Rectal smooth muscle tissue (tissue), 1 donor: Measurements from ENCODE around the gene SIL1.

Experiments used
- H3K27ac ChIP-seq: one replicate; pipeline ENCODE4 v1.7.0; 2013; ENCODE audit warnings: low read depth, low read length, inconsistent platforms
- H3K27me3 ChIP-seq: one replicate; pipeline ENCODE4 v1.7.0; 2013; ENCODE audit warnings: low read length; ENCODE audit not compliant: control insufficient read depth, insufficient read depth
- H3K36me3 ChIP-seq: one replicate; pipeline ENCODE4 v1.7.0; 2013; ENCODE audit warnings: low read length; ENCODE audit not compliant: control insufficient read depth, insufficient read depth
- H3K4me1 ChIP-seq: one replicate; pipeline ENCODE4 v1.7.0; 2013; ENCODE audit warnings: low read length; ENCODE audit not compliant: control insufficient read depth, insufficient read depth
- H3K4me3 ChIP-seq: one replicate; pipeline ENCODE4 v1.7.0; 2013; ENCODE audit warnings: low read length
- H3K9ac ChIP-seq: one replicate; pipeline ENCODE4 v1.7.0; 2013; ENCODE audit warnings: low read length

The SIL1 gene

DNA sequence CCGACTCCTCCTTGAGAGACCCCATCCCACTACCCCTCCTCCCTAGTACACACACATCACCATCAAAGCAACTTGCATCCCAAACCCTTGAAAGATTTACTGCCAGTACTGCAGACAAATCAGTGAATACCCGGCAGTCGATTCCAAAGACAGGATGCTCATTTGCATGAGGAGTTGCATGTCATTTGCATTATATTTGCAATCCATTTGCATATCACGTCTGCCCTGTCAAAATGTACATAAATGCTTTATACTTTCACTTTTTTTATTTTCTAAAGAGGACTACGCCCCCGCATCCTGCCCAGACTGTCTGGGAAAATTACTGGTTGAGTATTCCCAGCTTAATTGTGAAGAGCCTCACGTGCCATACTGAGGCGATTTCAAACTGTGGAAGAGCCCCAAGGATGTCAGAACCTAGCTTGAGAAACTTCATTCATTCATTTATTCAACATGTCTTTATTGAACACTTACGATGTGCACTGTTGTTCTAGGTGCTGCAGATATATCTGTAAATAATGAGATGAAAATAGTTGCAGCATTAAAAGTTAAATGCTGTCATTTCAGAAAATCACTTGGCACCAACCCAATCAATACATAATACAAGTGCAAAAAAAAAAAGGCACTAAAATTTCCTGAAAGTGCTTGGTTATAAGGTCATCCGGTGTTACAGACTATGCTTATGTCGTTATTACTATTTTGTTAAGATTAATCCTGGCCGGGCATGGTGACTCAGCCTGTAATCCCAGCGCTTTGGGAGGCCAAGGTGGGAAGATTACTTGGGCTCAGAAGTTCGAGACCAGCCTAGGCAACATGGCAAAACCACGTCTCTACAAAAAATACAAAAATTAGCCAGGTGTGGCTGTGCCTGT is 17.2 kb upstream of the SIL1 start:
- H3K4me1 ChIP-seq = no peaks in the 10 kb centered on the region
- H3K9ac ChIP-seq = no peak overlapping the region
- H3K27me3 ChIP-seq = no peaks in the 10 kb centered on the region
- no peak overlapping the region for H3K27ac ChIP-seq
- H3K4me3 ChIP-seq = no peak overlapping the region
- no peaks in the 10 kb centered on the region for H3K36me3 ChIP-seq

DNA sequence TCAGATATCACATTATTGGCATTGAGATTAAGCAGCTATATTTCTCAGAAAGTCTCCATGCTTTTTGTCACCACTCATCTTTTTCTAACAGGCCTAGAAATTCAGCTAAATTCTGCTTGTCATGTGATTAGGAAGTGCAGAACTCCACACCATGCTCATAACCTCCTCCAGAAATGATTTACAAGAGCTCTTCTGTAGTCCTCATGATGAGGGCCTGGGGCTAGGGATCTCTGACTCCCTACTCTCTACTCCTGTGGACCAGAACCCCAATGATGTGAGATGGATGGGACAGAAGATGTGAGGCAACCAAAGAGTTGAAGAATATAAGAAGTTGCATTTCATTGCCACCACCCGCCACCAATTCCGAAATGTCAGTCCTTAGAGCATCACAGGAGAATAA is 16.5 kb upstream of the SIL1 start:
- Histone ChIP-seq H3K27ac (no peak overlapping the region), H3K36me3 (no peaks in the 10 kb centered on the region), H3K9ac (no peak overlapping the region), H3K4me3 (no peak overlapping the region), H3K27me3 (no peaks in the 10 kb centered on the region), H3K4me1 (no peaks in the 10 kb centered on the region)

DNA sequence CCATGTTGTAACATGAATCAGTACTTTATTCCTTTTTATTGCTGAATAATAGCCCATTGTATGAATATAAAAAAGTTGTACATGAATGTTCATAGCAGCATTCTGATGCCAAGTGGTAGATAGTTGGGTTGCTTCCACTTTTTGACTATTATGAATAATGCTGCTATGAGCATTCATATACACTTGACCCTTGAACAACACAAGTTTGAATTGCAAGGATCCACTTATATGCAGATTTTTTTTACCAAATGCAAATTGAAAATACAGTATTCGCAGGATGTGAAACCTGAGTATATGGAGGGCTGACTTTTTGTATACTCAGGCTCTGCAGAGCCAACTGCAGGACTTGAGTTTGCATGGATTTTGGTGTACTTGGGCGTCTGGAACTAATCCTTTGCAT is 14.7 kb upstream of the SIL1 start:
- no peak overlapping the region for H3K9ac ChIP-seq
- no peaks in the 10 kb centered on the region for H3K27me3 ChIP-seq
- no peak overlapping the region for H3K27ac ChIP-seq
- H3K4me3 ChIP-seq = no peak overlapping the region
- no peaks in the 10 kb centered on the region for H3K4me1 ChIP-seq
- no peaks in the 10 kb centered on the region for H3K36me3 ChIP-seq

DNA sequence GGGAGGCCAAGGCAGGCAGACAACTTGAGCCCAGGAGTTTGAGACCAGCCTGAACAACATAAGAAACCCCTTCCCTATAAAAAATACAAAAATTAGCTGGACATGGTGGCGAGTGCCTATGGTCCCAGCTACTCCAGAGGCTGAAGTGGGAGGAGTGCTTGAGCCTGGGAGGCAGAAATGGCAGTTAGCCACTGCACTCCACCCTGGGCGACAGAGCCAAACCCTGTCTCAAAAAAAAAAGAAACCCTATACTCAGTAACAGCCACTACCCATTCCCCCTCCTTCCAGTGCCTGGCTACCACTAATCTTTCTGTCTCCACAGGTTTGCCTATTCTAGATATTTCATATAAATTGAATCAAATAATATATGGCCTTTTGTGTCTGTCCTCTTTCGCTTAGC is 14.3 kb upstream of the SIL1 start:
- Histone ChIP-seq H3K9ac (no peak overlapping the region), H3K36me3 (no peaks in the 10 kb centered on the region), H3K4me1 (no peaks in the 10 kb centered on the region), H3K4me3 (no peak overlapping the region), H3K27ac (no peak overlapping the region), H3K27me3 (no peaks in the 10 kb centered on the region)

DNA sequence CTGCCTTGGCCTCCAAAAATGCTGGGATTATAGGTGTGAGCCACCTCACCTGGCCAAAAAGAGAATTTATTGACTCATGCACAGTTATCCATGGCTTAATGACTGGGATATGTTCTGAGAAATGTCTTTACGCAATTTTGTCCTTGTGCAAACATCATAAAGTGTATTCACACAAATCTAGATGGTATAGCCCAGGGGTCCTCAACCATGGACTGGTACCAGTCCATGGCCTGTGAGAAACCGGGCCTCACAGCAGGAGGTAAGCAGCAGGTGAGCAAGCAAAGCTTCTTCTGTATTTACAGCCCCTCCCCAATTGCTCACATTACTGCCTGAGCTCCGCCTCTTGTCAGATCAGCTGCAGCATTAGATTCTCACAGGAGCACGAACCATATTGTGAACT is 12.4 kb upstream of the SIL1 start:
- Histone ChIP-seq H3K27me3 (no peaks in the 10 kb centered on the region), H3K36me3 (no peaks in the 10 kb centered on the region), H3K4me3 (no peak overlapping the region), H3K4me1 (no peaks in the 10 kb centered on the region), H3K9ac (no peak overlapping the region), H3K27ac (no peak overlapping the region)

DNA sequence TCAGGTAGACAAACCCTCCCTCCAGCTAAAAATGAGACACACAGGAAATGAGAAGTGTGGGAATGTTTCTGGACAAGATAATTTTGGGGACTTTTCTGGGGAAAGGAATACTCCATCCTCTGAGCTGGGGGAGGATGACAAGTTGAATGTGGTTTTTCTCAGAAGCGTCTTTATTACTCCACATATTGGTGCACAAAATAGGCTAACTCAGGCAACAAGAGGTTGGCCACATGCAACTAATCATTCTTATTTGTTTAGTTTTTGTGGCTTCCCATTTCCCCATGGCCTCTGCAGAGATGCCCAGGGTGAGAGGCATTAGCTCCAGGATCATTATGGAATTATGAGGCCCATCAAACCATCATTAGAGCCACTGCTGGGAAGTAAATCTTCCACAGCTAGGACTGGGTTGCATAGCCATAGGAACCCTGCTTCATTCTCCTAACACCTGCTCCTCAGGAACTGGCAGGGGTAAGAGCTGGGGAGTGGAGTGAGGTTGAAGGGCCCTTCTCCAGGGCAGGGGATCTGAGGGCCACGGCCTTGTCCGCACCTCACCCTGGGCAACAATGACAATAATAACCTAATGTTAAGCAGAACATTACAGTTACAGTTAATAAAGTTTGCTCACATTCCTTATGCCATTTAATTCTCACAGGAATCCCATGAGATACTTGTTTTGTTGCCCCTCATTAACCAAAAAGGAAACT is 9.3 kb upstream of the SIL1 start:
- H3K36me3 ChIP-seq = no peaks in the 10 kb centered on the region
- no peak overlapping the region for H3K27ac ChIP-seq
- no peak overlapping the region for H3K9ac ChIP-seq
- no peak overlapping the region for H3K4me3 ChIP-seq
- H3K4me1 ChIP-seq = no peaks in the 10 kb centered on the region
- no peaks in the 10 kb centered on the region for H3K27me3 ChIP-seq

DNA sequence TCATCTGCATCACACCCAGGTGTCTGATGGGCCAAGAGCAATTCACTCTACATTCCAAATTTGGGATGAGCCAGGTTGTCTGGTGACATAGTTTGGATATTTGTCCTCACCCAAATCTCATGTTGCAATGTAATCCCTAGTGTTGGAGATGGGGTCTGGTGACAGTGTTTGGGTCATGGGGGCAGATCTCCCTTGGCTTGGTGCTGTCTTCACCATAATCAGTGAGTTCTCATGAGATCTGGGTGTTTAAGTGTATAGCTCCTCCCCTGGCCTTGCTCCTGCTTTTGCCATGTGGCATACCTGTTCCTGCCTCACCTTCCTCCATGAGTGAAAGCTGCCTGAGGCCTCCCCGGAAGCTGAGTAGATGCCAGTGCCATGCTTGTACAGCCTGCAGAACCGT is 7.4 kb upstream of the SIL1 start:
- Histone ChIP-seq H3K4me3 (no peak overlapping the region), H3K27ac (no peak overlapping the region), H3K9ac (no peak overlapping the region), H3K27me3 (no peaks in the 10 kb centered on the region), H3K4me1 (no peaks in the 10 kb centered on the region), H3K36me3 (no peaks in the 10 kb centered on the region)

DNA sequence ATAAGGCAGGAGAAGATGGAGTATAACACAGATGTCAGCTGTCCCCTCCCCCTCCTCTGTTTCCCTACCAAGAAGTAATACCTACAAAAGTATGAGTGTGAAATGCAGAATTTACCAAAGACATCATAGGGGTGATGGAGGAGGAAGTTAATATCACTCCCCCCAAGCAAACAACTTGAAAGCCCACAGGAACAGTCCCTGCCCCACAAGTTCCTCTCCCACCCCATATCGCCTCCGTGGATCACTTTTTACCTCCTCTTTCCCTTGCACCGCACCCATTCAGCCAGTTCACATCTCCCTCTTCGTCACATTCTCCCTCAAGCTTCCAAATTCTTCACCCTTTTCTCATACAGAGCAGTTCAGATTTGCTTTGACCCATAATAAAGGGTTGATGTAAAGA is 7.0 kb upstream of the SIL1 start:
- H3K36me3 ChIP-seq = no peaks in the 10 kb centered on the region
- H3K4me1 ChIP-seq = no peaks in the 10 kb centered on the region

DNA sequence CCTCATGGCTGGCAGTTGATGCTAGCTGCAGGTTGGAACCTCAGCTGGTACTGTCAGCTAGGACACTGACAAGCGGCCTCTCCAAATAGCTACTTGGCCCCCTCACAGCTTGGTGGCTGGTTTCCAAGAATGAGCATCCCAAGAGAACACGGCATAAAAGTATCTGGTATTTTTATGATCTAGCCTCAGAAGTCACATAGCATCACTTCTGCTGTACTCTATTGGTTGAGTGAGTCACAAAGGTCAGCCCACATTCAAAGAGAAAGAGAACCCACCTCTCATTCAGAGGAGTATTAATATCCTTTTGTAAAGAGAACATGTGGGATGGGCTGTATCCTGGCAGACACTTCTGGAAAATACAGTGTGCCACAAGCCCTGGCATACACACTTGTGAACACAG is 6.0 kb upstream of the SIL1 start:
- no peak overlapping the region for H3K9ac ChIP-seq
- H3K4me3 ChIP-seq = no peak overlapping the region
- H3K27ac ChIP-seq = no peak overlapping the region
- no peaks in the 10 kb centered on the region for H3K4me1 ChIP-seq
- no peaks in the 10 kb centered on the region for H3K36me3 ChIP-seq
- H3K27me3 ChIP-seq = no peaks in the 10 kb centered on the region

More for the DNA sequence above, 7.0 kb upstream of the SIL1 start:
- no peak overlapping the region for H3K4me3 ChIP-seq
- no peaks in the 10 kb centered on the region for H3K27me3 ChIP-seq
- no peak overlapping the region for H3K27ac ChIP-seq
- no peak overlapping the region for H3K9ac ChIP-seq

DNA sequence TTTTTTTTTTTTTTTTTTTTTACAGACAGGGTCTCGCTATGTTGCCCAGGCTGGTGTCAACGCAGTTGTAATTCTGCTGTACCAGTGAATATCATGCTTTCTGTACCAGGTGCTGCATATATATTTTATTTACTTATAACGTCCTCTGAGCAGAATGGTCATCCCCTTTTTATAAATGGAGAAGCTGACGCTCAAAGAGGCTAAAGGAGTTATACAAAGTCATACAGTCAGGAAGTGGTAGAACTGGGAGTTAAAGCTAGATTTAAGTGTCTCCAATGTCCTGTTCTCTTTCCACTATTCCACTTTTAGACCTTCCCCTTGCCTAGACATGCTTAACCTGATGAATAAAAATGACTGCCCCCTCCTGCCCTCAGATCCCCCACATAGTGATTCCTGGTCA is 1.2 kb upstream of the SIL1 start:
- Histone ChIP-seq H3K4me3 (no peak overlapping the region), H3K9ac (no peak overlapping the region), H3K36me3 (no peaks in the 10 kb centered on the region), H3K27me3 (no peaks in the 10 kb centered on the region), H3K27ac (no peak overlapping the region), H3K4me1 (peaks cover 2% of the 10 kb centered on the region)

DNA sequence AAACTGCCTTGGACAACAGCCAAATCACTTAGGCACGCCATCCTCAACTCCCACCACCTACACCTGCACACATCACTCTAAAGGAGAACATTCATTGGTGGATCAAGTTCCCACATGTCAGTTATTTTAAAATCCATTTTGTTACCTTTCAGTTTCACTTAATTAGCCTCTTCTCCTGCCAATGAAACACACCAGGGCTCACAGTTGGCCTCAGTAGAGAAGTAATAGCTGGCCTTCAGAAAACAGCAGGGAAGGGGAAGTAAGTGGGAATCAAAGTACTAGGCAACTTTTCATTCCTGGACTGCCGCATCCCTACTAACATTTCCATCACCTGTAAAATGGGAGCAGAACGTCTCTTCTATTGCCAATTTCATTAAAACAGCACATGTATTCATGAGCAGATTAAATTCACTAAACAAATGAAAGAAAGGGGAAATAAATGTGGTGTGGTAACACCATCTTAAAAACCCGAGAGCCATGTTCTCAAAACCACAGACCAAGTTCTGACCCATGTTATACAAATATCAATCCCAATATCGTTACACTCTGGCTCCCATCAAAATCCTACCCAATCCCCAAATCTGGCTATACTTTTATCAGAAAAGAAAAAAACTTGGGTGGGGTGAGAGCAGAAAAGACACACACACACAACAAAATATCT is 1.7 kb downstream of the SIL1 start:
- H3K4me1 ChIP-seq = peaks cover 2% of the 10 kb centered on the region
- no peaks in the 10 kb centered on the region for H3K36me3 ChIP-seq
- H3K27me3 ChIP-seq = no peaks in the 10 kb centered on the region
- H3K9ac ChIP-seq = no peak overlapping the region
- no peak overlapping the region for H3K4me3 ChIP-seq
- no peak overlapping the region for H3K27ac ChIP-seq

DNA sequence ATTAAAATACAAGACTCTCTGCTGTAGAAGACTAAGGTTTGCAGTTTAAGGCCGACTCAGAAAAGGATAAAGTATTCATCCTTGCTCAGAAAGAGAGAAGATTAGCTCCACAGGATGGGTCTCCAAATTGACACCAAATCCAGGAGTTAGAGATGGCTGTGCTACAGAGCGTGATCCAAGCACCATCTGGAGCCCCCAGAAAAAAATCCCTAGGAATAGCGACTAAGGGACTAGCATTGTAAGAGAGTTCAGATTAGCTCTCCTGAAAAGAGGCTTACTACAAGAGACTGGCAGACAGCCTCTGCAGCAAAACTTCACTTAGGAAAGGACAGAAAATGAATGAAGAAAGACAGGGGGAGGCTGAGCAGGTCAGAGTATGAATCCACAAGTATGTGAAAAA is 3.7 kb downstream of the SIL1 start:
- Histone ChIP-seq H3K27ac (no peak overlapping the region), H3K27me3 (no peaks in the 10 kb centered on the region), H3K4me3 (no peak overlapping the region), H3K9ac (no peak overlapping the region), H3K4me1 (peaks cover 5% of the 10 kb centered on the region), H3K36me3 (no peaks in the 10 kb centered on the region)
